ENCODE measurements around the gene DOHH.

GRCh38 chr19:3497757-3498520, 2.5 kb downstream of the DOHH start:
- no peak for TF ChIP-seq EZH2phosphoT487 (IDR thresholded peaks at IDR 0.05; ENCODE audit: low read length)
- TF ChIP-seq, protein P1, sequence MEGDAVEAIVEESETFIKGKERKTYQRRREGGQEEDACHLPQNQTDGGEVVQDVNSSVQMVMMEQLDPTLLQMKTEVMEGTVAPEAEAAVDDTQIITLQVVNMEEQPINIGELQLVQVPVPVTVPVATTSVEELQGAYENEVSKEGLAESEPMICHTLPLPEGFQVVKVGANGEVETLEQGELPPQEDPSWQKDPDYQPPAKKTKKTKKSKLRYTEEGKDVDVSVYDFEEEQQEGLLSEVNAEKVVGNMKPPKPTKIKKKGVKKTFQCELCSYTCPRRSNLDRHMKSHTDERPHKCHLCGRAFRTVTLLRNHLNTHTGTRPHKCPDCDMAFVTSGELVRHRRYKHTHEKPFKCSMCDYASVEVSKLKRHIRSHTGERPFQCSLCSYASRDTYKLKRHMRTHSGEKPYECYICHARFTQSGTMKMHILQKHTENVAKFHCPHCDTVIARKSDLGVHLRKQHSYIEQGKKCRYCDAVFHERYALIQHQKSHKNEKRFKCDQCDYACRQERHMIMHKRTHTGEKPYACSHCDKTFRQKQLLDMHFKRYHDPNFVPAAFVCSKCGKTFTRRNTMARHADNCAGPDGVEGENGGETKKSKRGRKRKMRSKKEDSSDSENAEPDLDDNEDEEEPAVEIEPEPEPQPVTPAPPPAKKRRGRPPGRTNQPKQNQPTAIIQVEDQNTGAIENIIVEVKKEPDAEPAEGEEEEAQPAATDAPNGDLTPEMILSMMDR (IDR thresholded peaks at IDR 0.05; ENCODE audit: low read length): no peak

Data from MM.1S (cell line).